HG02943 (cell line): ENCODE data around the gene CCR9.

Experiments used
- ATAC-seq: cut with Tn5 transposase; IDR thresholded peaks from one replicate; pipeline ENCODE4 v1.9.1; 2021; ENCODE audit warnings: mild to moderate bottlenecking, low read depth, moderate library complexity; ENCODE audit not compliant: unreplicated experiment

CCR9 gene

DNA sequence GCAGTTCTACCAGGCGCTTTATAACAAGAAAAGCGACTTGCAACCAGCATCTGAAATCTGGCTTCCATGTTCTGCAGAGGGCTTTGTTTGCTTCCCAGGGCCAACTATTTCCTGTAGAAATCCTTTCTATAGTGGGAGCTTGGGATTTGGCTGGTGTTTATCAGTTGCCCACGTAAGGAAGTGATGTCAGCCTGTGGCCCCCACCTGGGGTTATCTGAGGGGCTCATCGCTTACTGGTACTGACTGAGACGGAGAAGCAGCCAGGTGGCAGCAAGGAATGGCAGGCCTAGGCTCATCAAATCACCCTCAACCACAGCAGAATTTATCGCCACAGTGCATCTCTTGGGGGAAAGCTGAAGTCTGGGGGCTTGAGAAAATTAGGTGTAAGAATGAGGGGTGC is 14.6 kb upstream of the CCR9 start:
- no peak for ATAC-seq

DNA sequence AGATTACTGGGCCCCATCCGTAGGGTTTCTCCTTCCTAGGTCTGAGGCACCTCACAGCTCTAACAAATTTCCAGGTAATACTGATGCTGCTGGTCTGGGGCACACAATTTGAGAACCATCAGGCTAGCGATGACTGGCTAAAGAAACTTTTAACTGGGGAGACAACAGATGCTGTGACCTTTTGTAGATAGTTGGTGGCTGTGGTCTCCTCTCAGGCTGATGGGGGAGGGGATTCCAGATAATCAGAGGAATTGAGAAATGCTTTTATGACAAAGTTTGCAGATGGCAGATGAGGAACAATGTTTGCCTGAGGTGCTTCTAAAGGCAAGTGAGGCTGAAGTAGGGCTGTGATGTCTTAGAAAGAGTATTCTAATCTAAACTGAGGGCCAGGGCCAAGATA is 13.8 kb upstream of the CCR9 start:
- no peak for ATAC-seq

DNA sequence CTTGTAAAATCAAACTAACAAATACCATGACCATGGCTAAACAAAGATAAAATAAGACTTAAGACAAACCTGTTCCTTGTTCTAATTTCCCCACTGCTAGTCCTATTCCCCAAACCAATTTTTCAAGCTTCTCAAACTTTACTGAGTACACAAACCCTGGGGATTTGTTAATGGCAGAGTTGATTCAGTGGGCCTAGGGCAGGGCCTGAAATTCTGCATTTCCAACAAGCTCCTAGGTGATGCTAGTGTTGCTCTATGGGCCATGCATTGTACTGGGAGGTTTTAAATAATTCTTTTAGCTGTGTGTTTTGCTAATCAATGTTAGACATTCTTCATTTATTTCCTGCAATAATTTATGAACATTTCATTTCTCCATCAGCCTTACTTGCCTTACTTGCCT is 13.3 kb upstream of the CCR9 start:
- ATAC-seq: no peak

DNA sequence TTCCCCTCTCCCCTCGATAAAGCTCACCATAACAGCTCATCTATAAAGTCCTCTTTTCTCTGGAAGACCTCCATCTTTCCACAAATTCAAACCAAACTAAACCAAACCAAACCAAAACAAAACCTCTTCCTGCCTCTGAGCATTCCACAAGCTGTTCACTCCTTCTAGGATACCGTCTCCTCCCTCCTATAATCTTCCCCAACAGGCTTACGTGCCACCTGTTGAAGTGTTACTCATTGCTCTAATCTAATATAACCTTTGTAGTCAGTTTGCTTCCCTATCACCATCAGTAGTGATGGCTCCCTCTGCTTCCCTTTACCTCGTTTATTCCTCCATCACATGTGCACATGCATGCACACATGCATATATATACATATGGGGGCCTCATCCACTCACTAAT is 12.7 kb upstream of the CCR9 start:
- ATAC-seq: no peak

DNA sequence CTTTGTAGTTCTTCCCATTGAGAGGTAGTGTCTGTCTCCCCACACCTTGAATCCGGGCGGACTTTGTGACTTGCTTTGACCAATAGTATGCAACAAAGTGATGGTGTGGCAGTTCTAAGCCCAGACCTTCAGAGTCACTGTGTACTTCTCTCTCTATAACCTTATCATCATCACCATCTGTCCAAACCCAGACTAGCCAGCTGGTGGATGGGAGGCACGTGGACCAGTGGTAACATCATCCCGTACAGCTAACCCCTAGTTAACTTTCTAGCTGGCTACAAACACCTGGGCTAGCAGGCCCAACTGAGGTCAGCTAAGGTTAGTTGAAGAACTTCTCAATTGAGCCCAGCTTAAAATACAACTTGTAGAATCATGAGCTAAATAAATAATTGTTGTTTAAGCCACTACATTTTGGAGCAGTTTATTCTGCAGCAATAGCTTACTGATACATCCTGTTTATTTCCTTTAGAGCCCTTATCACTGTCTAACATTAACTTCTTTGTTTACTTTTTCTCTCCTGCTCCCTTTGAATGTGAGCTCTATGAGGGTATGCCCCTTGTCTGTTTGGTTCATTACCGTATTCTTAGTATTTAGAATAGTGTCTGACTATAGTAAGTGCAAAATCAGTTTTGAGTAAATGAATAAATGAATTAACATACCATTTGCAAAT is 11.5 kb upstream of the CCR9 start:
- ATAC-seq: no peak

DNA sequence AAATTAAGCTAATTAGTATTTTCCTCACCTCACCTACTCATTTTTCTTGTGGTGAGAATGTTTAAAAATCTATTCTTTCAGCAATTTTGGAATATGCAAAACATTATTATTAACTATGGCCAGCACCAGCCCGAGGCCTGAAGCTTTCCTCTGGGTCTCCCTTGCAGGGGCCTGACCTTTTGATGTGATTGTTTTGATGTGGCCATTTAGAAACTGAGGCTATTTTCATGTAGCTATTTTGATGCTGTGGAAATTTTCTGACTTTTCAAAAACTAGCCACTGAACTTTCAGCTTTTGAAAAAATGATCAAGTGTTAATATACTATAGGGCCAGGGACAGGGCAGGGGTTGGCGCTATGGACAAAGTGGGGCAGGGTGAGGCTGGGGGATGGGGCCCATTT is 8.2 kb upstream of the CCR9 start:
- ATAC-seq: no peak

DNA sequence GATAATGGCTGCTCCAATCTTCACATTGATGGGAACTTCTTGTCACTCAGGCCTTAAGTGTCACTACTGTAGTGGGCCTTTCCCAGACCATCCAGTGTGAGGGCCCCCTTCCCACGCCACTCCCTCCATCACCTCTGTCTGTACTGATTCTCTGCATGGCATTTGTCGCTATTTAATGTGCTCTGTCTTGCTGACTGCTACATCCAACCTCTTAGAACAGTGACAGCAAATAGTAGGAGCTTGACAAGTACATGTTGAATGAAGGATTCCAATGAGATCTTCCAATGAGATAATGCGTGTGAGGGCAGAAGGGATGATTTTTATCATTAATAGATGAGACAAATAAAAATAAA is 5.6 kb upstream of the CCR9 start:
- ATAC-seq: no peak

DNA sequence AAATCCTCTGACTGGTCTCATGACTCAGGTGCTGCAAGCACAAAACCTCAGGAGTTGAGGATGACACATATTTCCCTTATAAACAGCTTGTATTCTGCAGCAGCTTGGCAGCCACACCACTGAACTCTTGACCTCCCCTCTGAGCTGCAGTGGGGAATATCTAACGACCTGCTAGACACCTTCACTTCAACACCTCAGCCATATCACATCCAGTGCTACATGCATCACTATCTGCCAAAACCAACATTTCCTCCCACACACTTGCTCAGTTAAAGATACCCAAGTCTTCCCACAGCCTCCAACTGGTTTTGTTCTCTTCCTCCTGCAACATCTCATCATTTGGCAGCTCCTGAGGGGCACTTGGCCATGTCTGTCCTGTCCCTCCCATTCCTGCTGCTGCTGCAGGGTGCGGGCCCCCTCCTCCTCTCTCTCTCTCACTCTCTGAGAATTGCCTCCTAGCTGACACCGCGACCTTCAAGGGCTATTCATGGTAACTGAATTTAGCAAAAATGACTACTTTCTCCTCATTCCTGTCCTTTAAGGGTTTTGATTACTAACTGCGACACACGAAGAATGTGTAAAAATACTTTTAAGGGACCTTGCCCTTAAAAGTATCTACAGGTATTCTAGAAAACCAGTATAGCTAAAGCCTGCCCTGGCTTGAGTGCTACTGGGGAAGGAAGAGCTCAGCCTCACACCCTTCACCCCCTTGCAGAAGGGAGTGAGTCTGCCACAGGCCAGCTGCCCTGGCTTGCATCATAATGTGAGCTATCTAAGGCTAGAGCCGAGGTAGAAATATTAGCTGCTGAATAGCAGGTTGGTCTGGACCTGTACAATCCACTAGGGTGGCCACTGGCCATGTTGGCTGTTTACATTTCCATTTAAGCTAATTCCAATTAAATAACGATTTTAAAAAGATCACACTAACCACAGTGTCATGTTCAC is 5.0 kb upstream of the CCR9 start:
- no peak for ATAC-seq

DNA sequence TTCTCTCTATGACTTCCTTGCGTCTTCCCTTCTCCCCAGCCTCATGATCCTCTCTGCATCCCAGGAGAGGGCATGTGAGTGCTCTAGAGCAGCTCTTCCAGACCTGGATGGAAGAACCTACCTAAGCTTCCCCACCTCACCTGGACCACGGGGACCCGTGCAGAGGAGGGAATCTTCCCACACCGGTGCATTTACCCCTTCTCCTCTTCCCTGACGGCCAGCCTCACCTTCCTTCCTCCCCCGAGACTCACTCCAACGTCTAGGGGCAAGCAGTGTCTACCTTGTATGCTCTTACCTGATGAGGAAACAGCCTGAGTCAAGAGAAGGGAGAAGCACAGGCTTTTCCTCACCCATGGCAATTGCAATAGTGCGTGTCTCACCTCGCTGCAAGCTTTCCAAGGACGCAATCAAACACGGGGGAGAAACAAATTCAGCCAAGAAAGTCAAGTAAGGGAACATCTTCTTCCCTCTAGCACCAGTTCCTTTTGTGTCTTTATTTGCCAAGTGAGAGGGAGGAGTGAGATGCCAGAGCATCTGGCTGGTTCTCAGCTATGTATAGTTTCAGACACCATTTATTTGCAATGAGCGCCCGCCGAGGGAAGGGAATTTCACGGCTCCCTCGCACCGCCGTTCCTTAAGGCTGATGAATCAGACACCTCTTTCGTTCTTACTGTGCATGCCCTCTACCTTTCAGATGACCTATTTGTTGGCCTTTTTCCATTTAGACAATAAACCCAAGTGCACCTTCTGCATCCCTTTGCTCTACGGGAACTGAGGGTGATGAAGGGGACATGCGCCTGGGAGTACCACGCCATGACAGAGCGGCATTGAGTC is 1.8 kb upstream of the CCR9 start:
- ATAC-seq: no peak

DNA sequence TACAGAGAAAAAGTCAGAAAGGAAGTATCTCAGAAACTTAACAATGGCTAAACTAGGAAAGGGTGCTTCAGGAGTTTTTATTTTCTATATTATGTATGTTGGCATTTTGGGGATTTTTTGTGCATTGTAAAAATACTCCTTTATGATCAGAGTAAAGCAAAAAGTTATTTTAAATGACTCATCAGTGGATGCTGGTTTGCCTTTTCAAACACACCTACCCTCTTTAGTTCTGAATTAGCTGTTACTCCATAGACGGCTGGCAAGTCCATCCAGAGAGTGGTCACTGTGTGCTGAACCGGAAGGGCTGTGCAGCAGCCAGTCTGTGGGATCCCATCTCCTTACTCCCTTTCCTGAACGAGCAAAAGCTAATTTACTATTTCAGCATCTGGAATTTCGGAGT is 942 bp downstream of the CCR9 start:
- ATAC-seq: no peak

DNA sequence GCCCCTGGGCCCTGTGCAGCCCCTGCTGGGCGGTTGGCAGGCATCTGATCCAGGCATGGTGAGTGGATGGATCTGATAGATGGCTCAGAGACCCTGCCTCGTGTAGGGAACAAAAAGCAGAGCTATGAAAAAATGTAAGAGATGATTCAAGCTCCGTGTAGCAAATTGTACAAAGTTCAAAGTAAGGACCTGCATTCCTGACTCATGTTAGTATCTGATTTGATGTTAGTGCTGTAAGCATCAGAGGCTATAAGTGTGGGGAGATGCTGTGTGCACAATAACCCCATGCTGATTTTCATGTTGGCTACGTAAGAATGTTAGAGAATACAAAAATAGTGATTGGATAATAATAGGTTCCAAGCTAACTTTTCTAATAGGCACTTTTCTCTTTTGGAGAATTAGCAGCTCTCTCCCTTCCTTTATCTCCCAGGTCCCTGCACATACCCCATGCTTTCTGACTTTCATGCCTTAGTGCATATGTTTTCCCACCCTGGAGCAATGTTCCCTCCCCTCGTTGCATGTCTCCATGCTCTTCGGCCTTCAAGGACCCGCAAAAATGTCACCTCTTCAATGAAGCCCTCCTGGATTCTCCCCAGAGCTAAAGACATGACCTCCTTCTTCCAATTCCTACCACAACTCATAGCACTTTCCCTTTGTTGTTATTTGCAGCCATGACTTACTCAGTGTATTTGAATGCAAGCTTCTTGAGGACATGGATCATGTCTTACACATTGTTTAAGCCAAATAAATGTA is 1.6 kb downstream of the CCR9 start:
- ATAC-seq: no peak

DNA sequence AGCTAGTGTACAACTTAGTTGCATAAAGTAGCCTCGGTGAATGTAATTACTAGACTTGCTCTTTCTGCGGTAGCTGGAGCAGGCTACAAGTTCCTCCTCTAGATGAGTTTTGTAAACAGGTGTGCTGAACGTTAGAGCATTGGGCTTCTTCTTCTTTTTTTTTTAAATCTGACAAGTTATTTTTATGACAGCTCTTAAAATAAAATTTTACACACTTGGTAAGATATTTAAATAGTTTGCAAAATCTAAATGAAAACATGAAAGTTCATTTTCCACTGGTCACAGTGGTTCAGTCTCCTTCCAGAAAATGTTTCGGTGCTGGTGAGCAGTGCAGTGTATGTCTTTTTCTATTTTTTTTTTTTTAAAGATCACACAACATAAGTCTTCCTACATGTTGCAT is 3.0 kb downstream of the CCR9 start:
- ATAC-seq: no peak

DNA sequence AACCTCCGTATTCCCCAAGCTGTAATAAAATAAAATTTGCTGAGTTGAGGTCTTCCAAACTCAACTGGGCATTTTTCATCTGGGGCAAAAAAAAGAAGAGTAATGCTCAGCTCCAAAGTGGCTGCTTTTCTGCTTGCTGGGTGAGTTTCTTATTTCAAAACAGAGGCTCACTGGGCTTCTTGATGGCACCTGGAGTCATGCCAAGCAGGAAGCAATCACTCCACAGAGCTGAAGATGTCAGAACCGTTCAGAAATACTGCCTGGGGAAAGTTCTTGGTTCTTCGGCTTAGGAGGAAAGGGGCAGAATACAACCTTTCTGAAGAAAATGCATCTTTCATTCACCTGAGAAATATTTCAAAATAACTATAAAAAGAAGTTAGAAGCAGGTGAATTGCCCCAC is 4.1 kb downstream of the CCR9 start:
- no peak for ATAC-seq

DNA sequence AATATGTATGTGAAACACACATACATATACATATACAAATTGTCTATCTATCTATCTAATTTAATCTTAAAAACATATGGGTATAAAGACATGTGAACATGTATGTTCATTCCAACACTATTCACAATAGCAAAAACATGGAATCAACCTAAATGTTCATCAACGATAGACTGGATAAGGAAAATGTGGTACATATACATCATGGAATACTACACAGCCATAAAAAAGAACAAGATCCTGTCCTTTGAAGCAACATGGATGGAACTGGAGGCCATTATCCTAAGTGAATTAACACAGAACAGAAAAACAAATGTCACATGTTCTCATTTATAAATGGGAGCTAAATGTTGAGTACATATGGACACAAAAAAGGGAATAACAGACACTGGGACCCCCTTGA is 5.8 kb downstream of the CCR9 start:
- no peak for ATAC-seq

DNA sequence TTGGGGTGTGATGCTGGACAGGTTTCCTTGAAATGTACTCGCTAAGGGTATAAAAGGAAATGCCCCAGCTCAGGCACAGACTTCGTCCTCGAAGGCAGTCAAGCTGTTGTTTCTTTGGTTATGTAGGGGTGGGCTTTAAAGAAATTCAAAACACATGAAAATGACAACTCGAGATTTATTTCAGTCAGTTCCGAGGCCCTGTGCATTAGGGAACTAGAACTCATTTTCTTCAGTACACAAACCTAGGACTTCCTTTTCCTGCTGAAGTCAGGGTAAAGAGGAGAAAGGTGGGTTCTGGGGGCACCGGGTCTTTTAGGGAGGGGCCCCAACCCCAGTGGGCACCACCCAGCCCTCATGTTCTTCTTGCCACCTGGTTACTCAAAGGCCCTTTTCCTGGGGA is 7.7 kb downstream of the CCR9 start:
- ATAC-seq: no peak

DNA sequence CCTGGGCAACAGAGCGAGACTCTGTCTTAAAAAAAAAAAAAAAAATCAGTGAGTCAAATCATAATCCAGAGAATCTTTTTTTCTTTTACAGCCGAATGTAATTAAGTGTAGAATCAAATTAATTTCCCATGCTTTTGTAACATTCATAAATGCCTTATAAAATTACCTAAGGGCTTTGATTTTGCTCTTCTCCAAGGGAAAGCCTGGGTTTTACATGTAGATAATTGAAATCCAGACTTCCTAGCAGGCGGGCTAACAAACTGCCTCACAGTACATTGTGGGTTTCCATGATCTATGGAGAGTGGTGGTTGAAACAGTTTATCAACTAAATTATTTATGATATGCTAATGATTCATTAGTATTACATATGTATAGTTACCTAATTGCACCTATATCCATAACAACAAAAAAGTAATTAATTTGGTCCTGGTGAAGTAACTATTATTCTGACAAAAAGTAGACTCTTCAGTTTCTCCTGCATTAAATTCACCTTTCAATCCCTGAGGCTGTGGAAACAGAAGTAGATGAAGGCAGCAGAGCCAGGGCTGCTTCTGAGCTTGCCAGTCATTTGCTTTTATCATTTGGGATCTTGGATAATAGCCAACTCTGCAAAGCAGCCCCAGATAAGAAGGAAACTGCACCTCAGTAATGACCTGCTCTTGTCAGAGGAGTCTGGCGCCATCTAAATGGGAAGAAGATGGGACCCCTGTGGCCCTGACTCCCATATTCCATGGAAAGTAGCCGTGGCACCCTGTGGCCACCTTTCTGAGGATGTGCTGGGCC is 9.5 kb downstream of the CCR9 start:
- ATAC-seq: no peak

DNA sequence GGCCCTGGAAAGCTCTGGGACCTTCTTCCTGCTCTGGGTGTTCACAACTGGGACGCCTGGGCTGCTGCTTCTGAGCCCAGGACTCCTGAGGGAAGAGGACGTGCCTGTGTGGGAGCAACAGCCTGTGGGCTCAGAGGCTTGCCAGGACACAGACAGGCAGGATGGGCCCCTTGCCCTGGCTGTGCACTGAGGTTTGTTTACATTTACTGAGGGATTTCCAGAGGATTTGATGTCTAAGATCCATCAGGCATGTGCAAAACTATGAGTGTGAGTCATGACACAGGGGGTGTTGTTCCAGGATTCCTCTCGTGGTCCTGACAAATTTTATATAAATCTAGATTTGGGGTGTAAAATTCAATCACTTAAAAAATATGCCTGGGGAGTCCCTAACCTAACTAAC is 10.6 kb downstream of the CCR9 start:
- no peak for ATAC-seq

DNA sequence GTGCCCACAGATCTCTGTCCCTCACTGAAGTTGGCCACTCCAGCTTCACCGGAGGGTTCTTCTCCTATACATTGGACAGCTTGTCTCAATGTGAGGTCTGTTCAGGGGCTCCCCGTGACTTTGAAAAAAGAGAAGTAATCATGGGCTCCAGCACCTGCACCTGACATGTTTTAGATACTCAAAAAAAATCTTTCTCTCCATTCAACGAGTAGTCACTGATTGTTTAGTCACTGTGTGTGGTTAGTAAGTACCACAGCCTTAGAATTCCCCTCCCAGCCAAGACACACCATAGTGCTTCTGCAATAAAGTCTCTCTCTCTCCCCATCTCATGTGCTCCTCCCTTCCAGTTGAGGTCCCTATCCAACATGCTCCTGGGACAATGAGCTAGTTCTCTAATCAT is 18.6 kb downstream of the CCR9 start:
- ATAC-seq: no peak

DNA sequence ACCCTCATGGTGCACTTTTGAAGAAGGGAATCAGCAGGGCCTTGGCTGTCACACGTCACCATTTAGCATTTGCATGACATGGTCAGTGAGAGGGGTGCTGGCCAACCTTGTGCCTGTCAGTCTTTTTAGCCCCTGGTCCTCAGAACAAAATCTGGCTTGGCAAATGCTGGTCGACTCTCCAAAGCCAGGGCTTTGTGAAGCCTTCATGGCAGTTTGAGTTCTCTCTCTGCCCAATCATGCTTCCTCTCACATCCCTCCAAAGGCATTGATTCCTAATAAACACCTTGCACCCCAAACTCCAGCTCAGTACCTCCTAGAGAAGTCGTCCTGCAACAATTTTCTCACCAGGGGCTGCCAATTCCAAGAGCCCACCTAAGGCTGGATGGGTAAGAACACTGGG is 19.4 kb downstream of the CCR9 start:
- ATAC-seq: no peak
